ENCODE data around the gene INTS7.
A peak's percentile ranks its signal among the peaks of the same experiment; 100 is the strongest.
"Not testable (repeated sequence)": the region's sequence is repeated elsewhere in the genome, so short reads cannot be mapped to it uniquely, and the experiment has no call there.

INTS7 gene

GRCh38 chr1:212035835-212036605 is 663 bp upstream of the INTS7 start:
- DNase-seq = peak; percentile 29

- DNase-seq = no peak
Observed at GRCh38 chr1:212034516-212035122, 738 bp downstream of the INTS7 start.

- no peak for DNase-seq
Observed at GRCh38 chr1:212030936-212031528, 4.3 kb downstream of the INTS7 start.

GRCh38 chr1:212027727-212028126 is 7.6 kb downstream of the INTS7 start:
- not testable (repeated sequence) for DNase-seq

GRCh38 chr1:212024469-212025149 is 10.7 kb downstream of the INTS7 start:
- DNase-seq = no peak

- not testable (repeated sequence) for DNase-seq
Observed at GRCh38 chr1:212022908-212023307, 12.4 kb downstream of the INTS7 start.

GRCh38 chr1:212021563-212021962 is 13.8 kb downstream of the INTS7 start:
- no peak for DNase-seq

- no peak for DNase-seq
Observed at GRCh38 chr1:212020975-212021374, 14.4 kb downstream of the INTS7 start.

GRCh38 chr1:212013672-212014071 is 21.7 kb downstream of the INTS7 start:
- DNase-seq = no peak

GRCh38 chr1:212012034-212012740 is 23.2 kb downstream of the INTS7 start:
- peak; percentile 68 for DNase-seq

- DNase-seq = no peak
Observed at GRCh38 chr1:212010004-212010403, 25.4 kb downstream of the INTS7 start.

GRCh38 chr1:212009561-212009960 is 25.8 kb downstream of the INTS7 start:
- DNase-seq = no peak

GRCh38 chr1:212007886-212008285 is 27.5 kb downstream of the INTS7 start:
- no peak for DNase-seq

- no peak for DNase-seq
Observed at GRCh38 chr1:212007178-212007577, 28.2 kb downstream of the INTS7 start.

- peak; percentile 47 for DNase-seq
Observed at GRCh38 chr1:212004895-212005608, 30.3 kb downstream of the INTS7 start.

GRCh38 chr1:212002536-212002935 is 32.8 kb downstream of the INTS7 start:
- DNase-seq = no peak

- not testable (repeated sequence) for DNase-seq
Observed at GRCh38 chr1:211997426-211997825, 37.9 kb downstream of the INTS7 start.

GRCh38 chr1:211991695-211992094 is 43.7 kb downstream of the INTS7 start:
- no peak for DNase-seq

GRCh38 chr1:211986628-211987254 is 48.6 kb downstream of the INTS7 start:
- no peak for DNase-seq

- no peak for DNase-seq
Observed at GRCh38 chr1:211985556-211986264, 49.6 kb downstream of the INTS7 start.

- DNase-seq = no peak
Observed at GRCh38 chr1:211978596-211978995, 56.8 kb downstream of the INTS7 start.

All from NCI-H146 (cell line).